Tibial artery (tissue), 4 donors: ENCODE measurements around the gene SLC27A5.

Experiments
- DNase-seq, 2 donors: peaks; one replicate each; pipeline ENCODE4 v3.0.0-alpha.2; 2019
- H3K27ac ChIP-seq, 2 donors: fragments of 200-600 bp; sonication (generic) in 1 of 2; 1 replicate in 1 of 2; 2 replicates in 1 of 2; pipeline ENCODE4 v1.5.1; 2018 to 2019; ENCODE audit warnings: mild to moderate bottlenecking in 1 of 2
- H3K27me3 ChIP-seq, 2 donors: fragments of 200-600 bp; sonication (generic) in 1 of 2; one replicate each; pipeline versions ENCODE4 v1.5.1 to v1.6.0; 2016 to 2019
- H3K36me3 ChIP-seq, 3 donors: fragments of 200-600 bp; sonication (generic) in 2 of 3; one replicate each; pipeline ENCODE4 v1.5.1; 2016 to 2019; ENCODE audit warnings: mild to moderate bottlenecking in 2 of 3
- H3K4me1 ChIP-seq, 4 donors: fragments of 200-600 bp; sonication (generic) in 2 of 4; 1 replicate in 3 of 4; 2 replicates in 1 of 4; pipeline ENCODE4 v1.5.1; 2016 to 2019
- H3K4me3 ChIP-seq, 2 donors: fragments of 200-600 bp; sonication (generic) in 1 of 2; 1 replicate in 1 of 2; 2 replicates in 1 of 2; pipeline ENCODE4 v1.5.1; 2018 to 2019; ENCODE audit warnings: mild to moderate bottlenecking in 2 of 2
- H3K9me3 ChIP-seq, 3 donors: fragments of 200-600 bp; sonication (generic) in 1 of 3; one replicate each; pipeline ENCODE4 v1.5.1; 2016 to 2019
- intact Hi-C: fragments of 100-400 bp; cut with DNase I; formaldehyde crosslinking; loops from one replicate; pipeline ENCODE4 v1.15.0; 2023; ENCODE audit warnings: low total_unique reads
- TF ChIP-seq, protein P1 (sequence below), 2 experiments: fragments of 200-600 bp in 1 of 2; fragments of 450-650 bp in 1 of 2; IDR thresholded peaks; one replicate each; pipeline ENCODE4 v1.5.1; 2017 to 2019; ENCODE audit warnings: antibody characterized with exemption in 2 of 2, mild to moderate bottlenecking in 1 of 2, moderate library complexity in 1 of 2

The SLC27A5 gene

DNA sequence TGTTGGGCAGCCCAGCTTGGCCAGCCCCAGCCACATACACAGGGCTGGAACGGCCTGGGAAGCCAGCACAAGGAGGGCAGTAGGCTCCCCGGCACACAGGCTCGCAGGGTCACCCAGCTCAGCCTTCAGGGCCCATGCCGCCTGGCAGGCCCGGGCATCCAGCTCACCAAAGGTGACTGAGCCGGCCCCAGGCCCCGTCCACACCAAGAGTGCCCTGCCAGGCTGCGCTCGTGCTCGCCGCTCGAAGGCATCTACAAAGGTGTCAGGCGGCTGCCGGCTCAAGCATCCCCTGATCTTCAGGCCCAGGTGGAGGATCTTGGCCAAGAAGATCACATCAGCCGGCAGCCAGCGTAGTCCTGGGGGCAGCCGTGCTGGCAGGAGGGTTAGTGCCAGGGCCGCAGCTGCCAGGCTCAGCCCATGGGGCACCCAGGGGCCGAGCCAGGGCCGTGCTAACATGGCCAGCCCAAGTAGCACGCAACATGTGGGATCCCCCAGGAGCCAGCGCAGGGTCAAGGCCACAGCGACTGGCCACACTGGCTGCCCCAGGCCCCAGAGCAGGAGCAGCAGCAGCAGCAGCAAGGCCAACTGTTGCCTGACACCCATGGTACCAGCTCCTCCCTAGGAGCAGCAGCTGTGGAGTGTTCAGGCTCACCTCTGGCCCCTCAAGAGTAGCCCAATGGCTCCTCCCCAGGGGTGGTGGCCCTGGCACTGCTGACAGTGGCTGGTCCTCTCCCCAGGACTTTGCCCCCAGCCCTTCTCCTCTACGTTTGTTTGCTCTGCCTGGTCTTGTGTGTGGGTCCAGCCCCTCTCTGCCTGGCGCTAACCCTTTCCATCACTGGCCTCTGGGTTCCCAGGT lies at the start of gene SLC27A5:
SLC27A5 (minus strand) TSS at position 640 of the 856 bp plus-strand sequence; CDS start at position 603, 37 bp downstream.
- Histone ChIP-seq H3K9me3 (no peaks in the 10 kb centered on the region), H3K4me3 (no peak within 1 kb of the TSS), H3K36me3 (peaks cover 7 to 22% (median 8%) of the 10 kb centered on the region in 3 donors), H3K27ac (no peak within 1 kb of the TSS), H3K4me1 (peaks cover 0 to 31% (median 19%) of the 10 kb centered on the region in 4 donors), H3K27me3 (no peaks in the 10 kb centered on the region)
- no peak for DNase-seq
- intact Hi-C loops: no loop called here
- TF ChIP-seq, protein P1, sequence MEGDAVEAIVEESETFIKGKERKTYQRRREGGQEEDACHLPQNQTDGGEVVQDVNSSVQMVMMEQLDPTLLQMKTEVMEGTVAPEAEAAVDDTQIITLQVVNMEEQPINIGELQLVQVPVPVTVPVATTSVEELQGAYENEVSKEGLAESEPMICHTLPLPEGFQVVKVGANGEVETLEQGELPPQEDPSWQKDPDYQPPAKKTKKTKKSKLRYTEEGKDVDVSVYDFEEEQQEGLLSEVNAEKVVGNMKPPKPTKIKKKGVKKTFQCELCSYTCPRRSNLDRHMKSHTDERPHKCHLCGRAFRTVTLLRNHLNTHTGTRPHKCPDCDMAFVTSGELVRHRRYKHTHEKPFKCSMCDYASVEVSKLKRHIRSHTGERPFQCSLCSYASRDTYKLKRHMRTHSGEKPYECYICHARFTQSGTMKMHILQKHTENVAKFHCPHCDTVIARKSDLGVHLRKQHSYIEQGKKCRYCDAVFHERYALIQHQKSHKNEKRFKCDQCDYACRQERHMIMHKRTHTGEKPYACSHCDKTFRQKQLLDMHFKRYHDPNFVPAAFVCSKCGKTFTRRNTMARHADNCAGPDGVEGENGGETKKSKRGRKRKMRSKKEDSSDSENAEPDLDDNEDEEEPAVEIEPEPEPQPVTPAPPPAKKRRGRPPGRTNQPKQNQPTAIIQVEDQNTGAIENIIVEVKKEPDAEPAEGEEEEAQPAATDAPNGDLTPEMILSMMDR (IDR thresholded peaks at IDR 0.05): no peak

DNA sequence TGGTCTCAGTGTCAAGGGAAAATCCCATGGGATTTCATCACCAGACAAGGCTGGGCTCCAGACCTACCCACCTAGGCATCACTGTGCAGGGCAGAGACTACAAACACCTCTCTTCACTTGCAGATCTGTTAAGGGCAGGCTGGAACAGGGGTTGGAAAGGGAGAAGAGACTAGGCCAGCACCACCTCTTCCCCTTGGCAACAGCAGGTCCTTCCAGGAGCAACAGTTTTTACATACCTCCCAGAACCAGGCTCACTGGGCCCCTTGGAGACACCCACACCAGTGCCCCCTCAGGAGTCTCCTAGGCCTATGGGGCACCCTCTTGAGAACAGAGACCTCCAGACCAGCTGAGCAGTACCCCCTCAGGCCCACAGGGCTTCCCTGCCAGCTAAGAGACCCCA lies 49.1 kb upstream of the SLC27A5 start:
- DNase-seq: no peak
- peaks cover 0 to 57% (median 52%) of the 10 kb centered on the region in 4 donors for H3K4me1 ChIP-seq

DNA sequence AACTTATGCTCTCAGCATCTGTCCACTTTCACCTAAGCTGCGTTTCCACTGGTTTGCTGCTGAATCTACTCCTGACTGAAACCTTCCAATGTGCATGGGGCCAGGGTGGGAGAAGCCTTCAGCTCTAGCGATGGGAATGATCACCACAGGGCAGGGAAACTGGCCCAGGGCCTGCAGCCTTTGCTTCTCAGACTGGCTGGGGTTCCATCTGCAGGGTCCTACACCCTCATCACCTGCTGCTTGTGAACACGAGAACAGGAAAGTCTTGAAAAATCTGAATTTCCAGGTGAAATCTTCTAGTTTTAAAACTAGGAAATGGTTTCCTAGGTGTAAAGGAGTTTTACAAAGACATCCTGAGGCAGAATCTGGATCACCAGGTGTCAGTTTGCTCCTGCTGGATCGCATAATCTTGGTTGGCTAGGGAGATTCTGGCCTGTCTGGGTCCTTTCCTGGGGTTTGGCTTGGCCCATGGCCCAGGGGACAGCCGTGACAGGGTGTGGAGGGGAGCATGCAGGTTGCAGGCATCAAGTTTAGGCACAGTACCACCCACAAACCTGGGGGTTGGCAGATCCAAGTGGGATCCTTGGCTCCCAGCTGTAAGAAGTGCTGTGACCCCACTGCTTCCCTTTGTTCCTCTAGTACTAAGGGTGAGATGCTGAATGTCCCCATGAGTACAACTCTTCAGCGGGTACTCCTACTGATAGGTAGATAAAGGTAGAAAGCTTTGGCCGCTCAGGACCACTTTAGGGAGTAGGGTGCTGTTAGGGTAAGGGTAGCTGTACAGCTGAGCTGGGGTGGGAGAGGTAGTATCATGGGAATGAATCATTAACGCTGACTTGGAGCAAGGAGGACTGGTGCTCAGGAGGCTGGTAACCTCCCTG lies 48.5 kb upstream of the SLC27A5 start:
- Histone ChIP-seq H3K36me3 (peaks cover 11 to 17% (median 17%) of the 10 kb centered on the region in 3 donors), H3K4me3 (peak overlapping the region; percentile 89 to 90), H3K9me3 (no peaks in the 10 kb centered on the region), H3K27ac (peak overlapping the region; percentile 99 to 100), H3K27me3 (no peaks in the 10 kb centered on the region), H3K4me1 (peaks cover 0 to 63% (median 58%) of the 10 kb centered on the region in 4 donors)
- TF ChIP-seq, protein P1 (IDR thresholded peaks at IDR 0.05): no peak
- DNase-seq: no peak
- intact Hi-C loops: no loop called here

More for the DNA sequence above, 49.1 kb upstream of the SLC27A5 start:
- Histone ChIP-seq H3K36me3 (peaks cover 10 to 13% (median 13%) of the 10 kb centered on the region in 3 donors), H3K9me3 (no peaks in the 10 kb centered on the region), H3K27ac (no peak overlapping the region), H3K4me3 (no peak overlapping the region), H3K27me3 (no peaks in the 10 kb centered on the region)
- intact Hi-C loops: no loop called here
- TF ChIP-seq, protein P1 (IDR thresholded peaks at IDR 0.05): no peak

DNA sequence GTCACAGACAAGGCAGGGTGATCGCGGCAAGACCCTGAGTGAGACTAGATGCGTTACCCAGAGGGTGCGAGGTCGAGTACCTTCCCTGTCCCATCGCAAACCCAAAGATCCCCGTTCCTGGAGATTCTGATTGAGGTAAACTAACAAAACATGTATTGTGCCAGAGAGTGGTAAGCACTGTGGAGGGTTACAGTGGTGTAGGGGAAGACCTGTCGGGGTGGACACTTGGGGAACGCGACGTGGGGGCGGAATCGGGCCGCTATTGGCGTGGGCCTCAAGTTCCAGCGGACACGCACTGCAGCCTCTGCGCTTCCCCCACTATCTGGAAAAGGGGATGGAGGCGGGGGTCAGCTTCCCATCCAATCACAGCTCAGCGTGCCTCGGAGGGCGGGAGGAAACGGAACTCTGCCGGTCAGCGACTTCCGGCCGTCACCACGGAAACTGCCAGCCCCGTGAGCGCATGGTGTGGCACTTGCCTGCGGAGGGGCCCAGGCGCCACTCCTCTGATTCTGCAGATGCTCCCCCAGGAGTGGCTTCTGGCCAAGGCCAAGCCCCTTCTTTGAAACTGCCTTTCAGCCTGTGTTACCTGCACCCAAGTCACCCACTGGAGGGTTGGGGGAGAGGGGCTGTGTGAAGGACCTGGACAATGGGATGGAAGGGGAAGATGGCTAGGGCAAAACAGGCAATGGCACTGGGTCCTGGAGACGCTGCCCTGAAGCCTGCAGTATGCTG lies 47.6 kb upstream of the SLC27A5 start:
- TF ChIP-seq, protein P1 (IDR thresholded peaks at IDR 0.05): no peak
- intact Hi-C loops: no loop called here
- peaks cover 11 to 17% (median 17%) of the 10 kb centered on the region in 3 donors for H3K36me3 ChIP-seq
- peak overlapping the region; percentile 99 to 100 for H3K27ac ChIP-seq
- peaks cover 0 to 67% (median 59%) of the 10 kb centered on the region in 4 donors for H3K4me1 ChIP-seq
- peak overlapping the region; percentile 89 to 90 for H3K4me3 ChIP-seq
- no peaks in the 10 kb centered on the region for H3K27me3 ChIP-seq
- no peaks in the 10 kb centered on the region for H3K9me3 ChIP-seq
- DNase-seq: peak; percentile 93 to 97
